Neural cell (in vitro differentiated cells): ENCODE results near the gene BPGM.

Experiments
- CTCF ChIP-seq: fragments of 450-650 bp; IDR thresholded peaks from 2 replicates; pipeline ENCODE4 v1.5.1; 2014; ENCODE audit warnings: antibody characterized with exemption, mild to moderate bottlenecking, moderate library complexity; ENCODE audit not compliant: poor library complexity, severe bottlenecking
- EP300 ChIP-seq: fragments of 450-650 bp; conservative IDR thresholded peaks from 2 replicates; pipeline ENCODE4 v1.6.1; 2014; ENCODE audit warnings: antibody characterized with exemption, mild to moderate bottlenecking, moderate library complexity; ENCODE audit not compliant: poor library complexity, severe bottlenecking
- EZH2 ChIP-seq: fragments of 200-600, 300-800 bp; shearing (Covaris generic), sonication (generic); IDR thresholded peaks from 2 replicates; pipeline ENCODE4 v1.6.1; 2014; ENCODE audit warnings: antibody characterized with exemption, low read length, borderline replicate concordance, mild to moderate bottlenecking; ENCODE audit not compliant: insufficient read depth, poor library complexity, severe bottlenecking
- POLR2AphosphoS5 ChIP-seq: IDR thresholded peaks from 2 replicates; pipeline ENCODE4 v1.6.1; 2012
- REST ChIP-seq: IDR thresholded peaks from 2 replicates; pipeline ENCODE4 v1.6.1; 2012; ENCODE audit warnings: borderline replicate concordance

DNA sequence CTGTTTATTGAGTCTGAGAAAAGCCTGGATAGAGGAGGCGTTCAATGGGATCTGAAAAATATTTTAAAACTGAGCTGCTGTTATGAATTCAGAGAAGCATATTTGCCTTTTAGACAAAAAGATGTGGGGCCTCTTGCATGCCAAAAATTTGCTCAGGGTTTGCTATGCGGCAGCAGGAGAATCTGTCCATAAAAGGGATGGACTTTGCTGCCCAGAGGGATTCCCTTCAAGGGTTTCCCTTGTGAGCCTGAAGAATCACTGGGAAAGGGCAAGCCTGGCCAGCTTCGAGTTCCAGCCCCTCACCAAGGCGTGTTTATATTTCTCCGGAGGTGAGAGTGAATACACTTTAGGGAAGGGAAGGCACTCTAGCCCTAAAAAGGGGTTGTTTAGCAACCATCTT, 77.2 kb downstream of the BPGM start:
- TF ChIP-seq CTCF (no peak), EZH2 (no peak), POLR2AphosphoS5 (no peak), REST (no peak), EP300 (no peak)
